ENCODE results near the gene TFDP2.
A peak's percentile ranks its signal among the peaks of the same experiment; 100 is the strongest.

The TFDP2 gene

GRCh38 chr3:142072816-142073215 is 76.5 kb downstream of the TFDP2 start:
- no peak for DNase-seq (ENCODE audit: low read depth)

GRCh38 chr3:142065932-142066331 is 83.4 kb downstream of the TFDP2 start:
- DNase-seq (ENCODE audit: low read depth) = no peak

- no peak for DNase-seq (ENCODE audit: low read depth)
These were observed 84.0 kb downstream of the TFDP2 start for GRCh38 chr3:142065344-142065743.

- DNase-seq (ENCODE audit: low read depth) = no peak
These were observed 84.9 kb downstream of the TFDP2 start for GRCh38 chr3:142064454-142064853.

GRCh38 chr3:142057331-142057725 is 92.0 kb downstream of the TFDP2 start:
- no peak for DNase-seq (ENCODE audit: low read depth)

GRCh38 chr3:142056656-142057330 is 92.6 kb downstream of the TFDP2 start:
- no peak for DNase-seq (ENCODE audit: low read depth)

GRCh38 chr3:142053835-142054234 is 95.5 kb downstream of the TFDP2 start:
- no peak for DNase-seq (ENCODE audit: low read depth)

GRCh38 chr3:142053244-142053643 is 96.1 kb downstream of the TFDP2 start:
- DNase-seq (ENCODE audit: low read depth) = no peak

- DNase-seq (ENCODE audit: low read depth) = no peak
These were observed 98.0 kb downstream of the TFDP2 start for GRCh38 chr3:142051351-142051750.

GRCh38 chr3:142047021-142047369 is 102.3 kb downstream of the TFDP2 start:
- DNase-seq (ENCODE audit: low read depth) = no peak

GRCh38 chr3:142046320-142047020 is 102.9 kb downstream of the TFDP2 start:
- DNase-seq (ENCODE audit: low read depth) = no peak

GRCh38 chr3:142040941-142041491 is 108.3 kb downstream of the TFDP2 start:
- DNase-seq (ENCODE audit: low read depth) = no peak

GRCh38 chr3:142035308-142035922 is 113.9 kb downstream of the TFDP2 start:
- DNase-seq (ENCODE audit: low read depth) = no peak

GRCh38 chr3:142033292-142033691 is 116.1 kb downstream of the TFDP2 start:
- no peak for DNase-seq (ENCODE audit: low read depth)

- no peak for DNase-seq (ENCODE audit: low read depth)
These were observed 117.8 kb downstream of the TFDP2 start for GRCh38 chr3:142031575-142031974.

- no peak for DNase-seq (ENCODE audit: low read depth)
These were observed 119.6 kb downstream of the TFDP2 start for GRCh38 chr3:142029791-142030190.

GRCh38 chr3:142029052-142029642 is 120.2 kb downstream of the TFDP2 start:
- no peak for DNase-seq (ENCODE audit: low read depth)

GRCh38 chr3:142028243-142028777 is 121.0 kb downstream of the TFDP2 start:
- peak; percentile 54 for DNase-seq (ENCODE audit: low read depth)

GRCh38 chr3:142027735-142028134 is 121.6 kb downstream of the TFDP2 start:
- DNase-seq (ENCODE audit: low read depth) = no peak

GRCh38 chr3:142027300-142027699 is 122.0 kb downstream of the TFDP2 start:
- no peak for DNase-seq (ENCODE audit: low read depth)

- DNase-seq (ENCODE audit: low read depth) = no peak
These were observed 123.0 kb downstream of the TFDP2 start for GRCh38 chr3:142026333-142026732.

- no peak for DNase-seq (ENCODE audit: low read depth)
These were observed 127.0 kb downstream of the TFDP2 start for GRCh38 chr3:142022381-142022780.
